ENCODE data around the gene FGGY. TPM values are rescaled to one million over a fixed set of nuclear protein-coding genes. Genes with fewer than 3 reads are reported as not detected.

The FGGY gene
- total and polyA plus RNA-seq, 4 donors, result 16.0 to 67.0 (median 43.4) TPM

- TF ChIP-seq GABPA (IDR thresholded peaks at IDR 0.05 in 1 of 2, conservative IDR thresholded peaks at IDR 0.05 in 1 of 2) (no peak), RAD21 (IDR thresholded peaks at IDR 0.05) (peak in 1 of 2 donors; percentile 38), ZBTB33 (IDR thresholded peaks at IDR 0.05) (no peak)
These were observed 214.9 kb downstream of the FGGY start (continued) for GRCh38 chr1:59511476-59512465.

- no peaks in the 10 kb centered on the region for H3K9me3 ChIP-seq (ENCODE audit: control insufficient read depth in 4 of 4, low read length in 3 of 4)
- 56% methylated on average over 1 of the region's 1 CpG for WGBS
- no peak overlapping the region for H3K4me3 ChIP-seq (ENCODE audit: low read depth in 1 of 3, low read length in 3 of 3)
- peaks cover 0 to 4% (median 0%) of the 10 kb centered on the region in 4 donors for H3K36me3 ChIP-seq (ENCODE audit: control insufficient read depth in 4 of 4, insufficient read depth in 3 of 4, low read depth in 1 of 4, low read length in 3 of 4)
- H3K27ac ChIP-seq (ENCODE audit: low read depth in 1 of 2, low read length in 2 of 2), result no peak overlapping the region
- TF ChIP-seq SP1 (IDR thresholded peaks at IDR 0.05) (no peak), ZBTB33 (IDR thresholded peaks at IDR 0.05) (no peak), FOXA2 (IDR thresholded peaks at IDR 0.05) (no peak), CTCF (IDR thresholded peaks at IDR 0.05; ENCODE audit: low read depth, low read length, missing input control) (no peak), YY1 (IDR thresholded peaks at IDR 0.05) (no peak), HNF4G (IDR thresholded peaks at IDR 0.05) (no peak), JUND (IDR thresholded peaks at IDR 0.05) (no peak)
- H3K9ac ChIP-seq (ENCODE audit: low read depth in 1 of 2, low read length in 2 of 2), result no peak overlapping the region
- no peak for DNase-seq (ENCODE audit: low spot score)
- H3K27me3 ChIP-seq (ENCODE audit: control insufficient read depth in 4 of 4, insufficient read depth in 4 of 4, low read length in 3 of 4), result no peaks in the 10 kb centered on the region
- peaks cover 10 to 37% (median 18%) of the 10 kb centered on the region in 4 donors for H3K4me1 ChIP-seq (ENCODE audit: control insufficient read depth in 4 of 4, insufficient read depth in 4 of 4, low read length in 3 of 4)
These were observed 215.8 kb downstream of the FGGY start for GRCh38 chr1:59512702-59513101.

- 96% methylated on average over 11 of the region's 11 CpGs for WGBS
- no peak overlapping the region for H3K9ac ChIP-seq (ENCODE audit: low read depth in 1 of 2, low read length in 2 of 2)
These were observed 217.4 kb downstream of the FGGY start for GRCh38 chr1:59514061-59514909.

More at GRCh38 chr1:59514061-59514909, 217.4 kb downstream of the FGGY start:
- TF ChIP-seq GABPA (IDR thresholded peaks at IDR 0.05 in 1 of 2, conservative IDR thresholded peaks at IDR 0.05 in 1 of 2) (no peak), SP1 (IDR thresholded peaks at IDR 0.05) (no peak), HNF4A (conservative IDR thresholded peaks at IDR 0.05) (no peak), RAD21 (IDR thresholded peaks at IDR 0.05) (no peak), NR2F2 (IDR thresholded peaks at IDR 0.05) (no peak), RXRA (IDR thresholded peaks at IDR 0.05) (no peak)
- Histone ChIP-seq H3K36me3 (ENCODE audit: control insufficient read depth in 4 of 4, insufficient read depth in 3 of 4, low read depth in 1 of 4, low read length in 3 of 4) (peaks cover 0 to 4% (median 0%) of the 10 kb centered on the region in 4 donors), H3K4me3 (ENCODE audit: low read depth in 1 of 3, low read length in 3 of 3) (no peak overlapping the region), H3K4me1 (ENCODE audit: control insufficient read depth in 4 of 4, insufficient read depth in 4 of 4, low read length in 3 of 4) (peaks cover 8 to 39% (median 18%) of the 10 kb centered on the region in 4 donors), H3K27me3 (ENCODE audit: control insufficient read depth in 4 of 4, insufficient read depth in 4 of 4, low read length in 3 of 4) (no peaks in the 10 kb centered on the region), H3K27ac (ENCODE audit: low read depth in 1 of 2, low read length in 2 of 2) (peak overlapping the region in 1 of 2 donors; percentile 34), H3K9me3 (ENCODE audit: control insufficient read depth in 4 of 4, low read length in 3 of 4) (no peaks in the 10 kb centered on the region)
- DNase-seq (ENCODE audit: low spot score), result no peak

Data from liver (tissue), 9 donors.